Renal cortex interstitium (tissue), 11 donors: ENCODE measurements around the gene MYO7B. TPM values are rescaled to one million over a fixed set of nuclear protein-coding genes. Genes with fewer than 3 reads are reported as not detected.

Experiments
- DNase-seq, 11 donors: peaks; one replicate each; pipeline ENCODE4 v3.0.0-alpha.2; 2013; ENCODE audit warnings: low read depth in 9 of 11, low spot score in 4 of 11; ENCODE audit errors: extremely low read depth in 1 of 11
- polyA plus RNA-seq, 3 donors: library from polyadenylated mRNA; unstranded; fragments of 120-200 nt; gene quantifications; one replicate each; pipeline ENCODE4 v1.2.1, GENCODE V29; 2013; ENCODE audit not compliant: insufficient read length in 3 of 3

The MYO7B gene
- polyA plus RNA-seq, 3 donors = 20.6 to 33.3 (median 22.2) TPM

- DNase-seq = no peak
These were observed 6.3 kb downstream of the MYO7B start for GRCh38 chr2:127541809-127542208.

- DNase-seq = no peak
These were observed 6.7 kb downstream of the MYO7B start for GRCh38 chr2:127542231-127542630.

GRCh38 chr2:127543013-127543501 is 7.6 kb downstream of the MYO7B start:
- DNase-seq = peak in 1 of 11 donors; percentile 3

- DNase-seq = no peak
These were observed 9.7 kb downstream of the MYO7B start for GRCh38 chr2:127545189-127545588.

- DNase-seq = no peak
These were observed 10.3 kb downstream of the MYO7B start for GRCh38 chr2:127545796-127546195.

- no peak for DNase-seq
These were observed 11.3 kb downstream of the MYO7B start for GRCh38 chr2:127546797-127547196.

GRCh38 chr2:127551221-127551930 is 15.9 kb downstream of the MYO7B start:
- no peak for DNase-seq

GRCh38 chr2:127552336-127552735 is 16.9 kb downstream of the MYO7B start:
- no peak for DNase-seq

GRCh38 chr2:127552846-127553245 is 17.4 kb downstream of the MYO7B start:
- no peak for DNase-seq

GRCh38 chr2:127558911-127559310 is 23.4 kb downstream of the MYO7B start:
- DNase-seq = no peak

- no peak for DNase-seq
These were observed 24.0 kb downstream of the MYO7B start for GRCh38 chr2:127559454-127559853.

- no peak for DNase-seq
These were observed 24.9 kb downstream of the MYO7B start for GRCh38 chr2:127560201-127560930.

GRCh38 chr2:127560931-127561280 is 25.4 kb downstream of the MYO7B start:
- no peak for DNase-seq

GRCh38 chr2:127561371-127561770 is 25.9 kb downstream of the MYO7B start:
- no peak for DNase-seq

GRCh38 chr2:127562936-127563335 is 27.5 kb downstream of the MYO7B start:
- no peak for DNase-seq

- DNase-seq = no peak
These were observed 28.3 kb downstream of the MYO7B start for GRCh38 chr2:127563458-127564428.

GRCh38 chr2:127564429-127565260 is 29.2 kb downstream of the MYO7B start:
- DNase-seq = no peak

- DNase-seq = no peak
These were observed 30.0 kb downstream of the MYO7B start for GRCh38 chr2:127565261-127566138.
